Measurements from ENCODE around the gene WDR81. TPM values are rescaled to one million over a fixed set of nuclear protein-coding genes. Genes with fewer than 3 reads are reported as not detected.

WDR81 gene
- total and polyA plus RNA-seq, 10 of the 15 experiments (the other 5 are each of a cell fraction or from before 2014, with no cell fraction given) = 0.13 to 22.4 (median 7.3) TPM; not detected in 1

DNA sequence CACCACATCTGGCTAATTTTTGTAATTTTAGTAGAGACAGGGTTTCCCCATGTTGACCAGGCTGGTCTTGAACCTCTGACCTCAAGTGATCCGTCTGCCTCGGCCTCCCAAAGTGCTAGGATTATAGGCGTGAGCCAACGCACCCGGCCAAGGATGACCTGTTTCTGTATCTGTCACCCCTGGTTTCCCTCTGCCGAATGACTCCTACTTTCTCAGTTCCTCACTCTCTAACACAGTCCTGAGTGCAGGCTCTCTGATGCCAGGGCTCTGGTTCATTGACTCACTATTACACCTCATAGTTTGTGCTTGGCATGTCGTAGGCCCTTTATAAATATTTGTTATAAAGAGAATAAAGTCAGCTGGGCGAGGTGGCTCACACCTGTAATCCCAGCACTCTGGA lies 29.1 kb upstream of the WDR81 start:
- H3K4me1 ChIP-seq (ENCODE audit: control insufficient read depth, insufficient read depth, low read length) = peaks cover 4% of the 10 kb centered on the region
- ChIA-PET POLR2A (no interaction called here), RAD21 (ENCODE audit: unreplicated experiment) (no interaction called here), CTCF (no interaction called here), SMC1A (ENCODE audit: uncharacterized antibody, unreplicated experiment) (no interaction called here)
- H3K9me3 ChIP-seq (replicated peaks; ENCODE audit: control insufficient read depth, insufficient read depth, low read length) = no peaks in the 10 kb centered on the region
- no peaks in the 10 kb centered on the region for H3K79me2 ChIP-seq (ENCODE audit: control insufficient read depth, insufficient read depth, low read length)
- in situ Hi-C loops (cut with MboI) = no loop called here
- intact Hi-C loops (cut with micrococcal nuclease; ENCODE audit: unreplicated experiment) = no loop called here
- DNase-seq (ENCODE audit: low read depth, low spot score) (peak; percentile 28), FAIRE-seq (peak; percentile 84), ATAC-seq (peak; percentile 99)
- H3K4me2 ChIP-seq (ENCODE audit: control insufficient read depth, insufficient read depth) = 0 out of 2 replicates have a peak overlapping the region, but pooled peaks have one; percentile 9
- no peaks in the 10 kb centered on the region for H4K20me1 ChIP-seq (ENCODE audit: control insufficient read depth, insufficient read depth)
- 0% methylated on average over 8 of the region's 8 CpGs for WGBS (ENCODE audit: insufficient coverage, insufficient replicate concordance, low lambda C conversion rate, missing lambda C conversion rate)
- no peak overlapping the region for H3K9ac ChIP-seq (ENCODE audit: control insufficient read depth, insufficient read depth, low read length)
- H2AFZ ChIP-seq (ENCODE audit: control insufficient read depth, low read depth, low read length) = no peak overlapping the region
- no peaks in the 10 kb centered on the region for H3K27me3 ChIP-seq (replicated peaks in 1 of 2; ENCODE audit: control insufficient read depth in 2 of 2, insufficient read depth in 2 of 2, low read length in 1 of 2)
- H3K36me3 ChIP-seq (ENCODE audit: control insufficient read depth in 2 of 2, insufficient read depth in 2 of 2, low read length in 1 of 2) = no peaks in the 10 kb centered on the region
- no TSS peak for BruUV-seq (replicated peaks)
- H3K27ac ChIP-seq (ENCODE audit: control insufficient read depth, insufficient read depth) = no peak overlapping the region
- H3K4me3 ChIP-seq = no peak overlapping the region
- TF ChIP-seq EED (IDR thresholded peaks at IDR 0.05; ENCODE audit: low read depth) (peak; percentile 66), ATF7 (IDR thresholded peaks at IDR 0.05; ENCODE audit: low read depth) (peak; percentile 37; the same call in 1 of the 2 replicates), IRF4 (IDR thresholded peaks at IDR 0.05; ENCODE audit: low read depth, low read length) (peak; percentile 80), PAX5 (IDR thresholded peaks at IDR 0.05; ENCODE audit: borderline replicate concordance, low read depth, low read length) (peak; percentile 65; the same call in 1 of the 2 replicates), JUNB (IDR thresholded peaks at IDR 0.05) (peak; percentile 63), TCF7 (IDR thresholded peaks at IDR 0.05; ENCODE audit: borderline replicate concordance) (no peak), IKZF1 (conservative IDR thresholded peaks at IDR 0.05) (peak; percentile 53; the same call in 1 of the 2 replicates), SPI1 (IDR thresholded peaks at IDR 0.05; ENCODE audit: borderline replicate concordance, insufficient read depth, low read depth, low read length) (peak; percentile 96), BCL11A (IDR thresholded peaks at IDR 0.05; ENCODE audit: low read depth, low read length) (peak; percentile 71; the same call in 1 of the 2 replicates), NR2F1 (conservative IDR thresholded peaks at IDR 0.05) (peak; percentile 36; the same call in 1 of the 2 replicates), MTA2 (IDR thresholded peaks at IDR 0.05; ENCODE audit: low read depth) (no peak), RFX5 (IDR thresholded peaks at IDR 0.05; ENCODE audit: low read depth, low read length) (no peak), HDAC6 (IDR thresholded peaks at IDR 0.05; ENCODE audit: unreplicated experiment) (no peak), RB1 (IDR thresholded peaks at IDR 0.05; ENCODE audit: borderline replicate concordance) (no peak), EP300 (IDR thresholded peaks at IDR 0.05; ENCODE audit: borderline replicate concordance in 1 of 2, control insufficient read depth in 1 of 2, low read depth in 2 of 2, low read length in 2 of 2) (peak in 1 of 2 experiments; percentile 13; a peak in 1 of 4 replicates), NFYA (IDR thresholded peaks at IDR 0.05; ENCODE audit: borderline replicate concordance, low read depth, low read length) (no peak), TCF12 (IDR thresholded peaks at IDR 0.05; ENCODE audit: low read depth, low read length) (0 out of 2 replicates have a peak, but pooled peaks have one; percentile 31)
- TF ChIP-seq, protein P1, sequence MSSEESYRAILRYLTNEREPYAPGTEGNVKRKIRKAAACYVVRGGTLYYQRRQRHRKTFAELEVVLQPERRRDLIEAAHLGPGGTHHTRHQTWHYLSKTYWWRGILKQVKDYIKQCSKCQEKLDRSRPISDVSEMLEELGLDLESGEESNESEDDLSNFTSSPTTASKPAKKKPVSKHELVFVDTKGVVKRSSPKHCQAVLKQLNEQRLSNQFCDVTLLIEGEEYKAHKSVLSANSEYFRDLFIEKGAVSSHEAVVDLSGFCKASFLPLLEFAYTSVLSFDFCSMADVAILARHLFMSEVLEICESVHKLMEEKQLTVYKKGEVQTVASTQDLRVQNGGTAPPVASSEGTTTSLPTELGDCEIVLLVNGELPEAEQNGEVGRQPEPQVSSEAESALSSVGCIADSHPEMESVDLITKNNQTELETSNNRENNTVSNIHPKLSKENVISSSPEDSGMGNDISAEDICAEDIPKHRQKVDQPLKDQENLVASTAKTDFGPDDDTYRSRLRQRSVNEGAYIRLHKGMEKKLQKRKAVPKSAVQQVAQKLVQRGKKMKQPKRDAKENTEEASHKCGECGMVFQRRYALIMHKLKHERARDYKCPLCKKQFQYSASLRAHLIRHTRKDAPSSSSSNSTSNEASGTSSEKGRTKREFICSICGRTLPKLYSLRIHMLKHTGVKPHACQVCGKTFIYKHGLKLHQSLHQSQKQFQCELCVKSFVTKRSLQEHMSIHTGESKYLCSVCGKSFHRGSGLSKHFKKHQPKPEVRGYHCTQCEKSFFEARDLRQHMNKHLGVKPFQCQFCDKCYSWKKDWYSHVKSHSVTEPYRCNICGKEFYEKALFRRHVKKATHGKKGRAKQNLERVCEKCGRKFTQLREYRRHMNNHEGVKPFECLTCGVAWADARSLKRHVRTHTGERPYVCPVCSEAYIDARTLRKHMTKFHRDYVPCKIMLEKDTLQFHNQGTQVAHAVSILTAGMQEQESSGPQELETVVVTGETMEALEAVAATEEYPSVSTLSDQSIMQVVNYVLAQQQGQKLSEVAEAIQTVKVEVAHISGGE (CRISPR knock-in tag; IDR thresholded peaks at IDR 0.05) = no peak
- TF ChIP-seq, protein P2, sequence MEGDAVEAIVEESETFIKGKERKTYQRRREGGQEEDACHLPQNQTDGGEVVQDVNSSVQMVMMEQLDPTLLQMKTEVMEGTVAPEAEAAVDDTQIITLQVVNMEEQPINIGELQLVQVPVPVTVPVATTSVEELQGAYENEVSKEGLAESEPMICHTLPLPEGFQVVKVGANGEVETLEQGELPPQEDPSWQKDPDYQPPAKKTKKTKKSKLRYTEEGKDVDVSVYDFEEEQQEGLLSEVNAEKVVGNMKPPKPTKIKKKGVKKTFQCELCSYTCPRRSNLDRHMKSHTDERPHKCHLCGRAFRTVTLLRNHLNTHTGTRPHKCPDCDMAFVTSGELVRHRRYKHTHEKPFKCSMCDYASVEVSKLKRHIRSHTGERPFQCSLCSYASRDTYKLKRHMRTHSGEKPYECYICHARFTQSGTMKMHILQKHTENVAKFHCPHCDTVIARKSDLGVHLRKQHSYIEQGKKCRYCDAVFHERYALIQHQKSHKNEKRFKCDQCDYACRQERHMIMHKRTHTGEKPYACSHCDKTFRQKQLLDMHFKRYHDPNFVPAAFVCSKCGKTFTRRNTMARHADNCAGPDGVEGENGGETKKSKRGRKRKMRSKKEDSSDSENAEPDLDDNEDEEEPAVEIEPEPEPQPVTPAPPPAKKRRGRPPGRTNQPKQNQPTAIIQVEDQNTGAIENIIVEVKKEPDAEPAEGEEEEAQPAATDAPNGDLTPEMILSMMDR (IDR thresholded peaks at IDR 0.05 in 2 of 3, conservative IDR thresholded peaks at IDR 0.05 in 1 of 3; ENCODE audit: control insufficient read depth in 2 of 3, extremely low read depth in 1 of 3, insufficient read depth in 1 of 3, low read depth in 3 of 3, low read length in 3 of 3) = no peak

All from GM12878 (cell line).